ENCODE results near the gene MAD1L1.
"Not testable (repeated sequence)": the region's sequence is repeated elsewhere in the genome, so short reads cannot be mapped to it uniquely, and the experiment has no call there.

MAD1L1 gene

DNA sequence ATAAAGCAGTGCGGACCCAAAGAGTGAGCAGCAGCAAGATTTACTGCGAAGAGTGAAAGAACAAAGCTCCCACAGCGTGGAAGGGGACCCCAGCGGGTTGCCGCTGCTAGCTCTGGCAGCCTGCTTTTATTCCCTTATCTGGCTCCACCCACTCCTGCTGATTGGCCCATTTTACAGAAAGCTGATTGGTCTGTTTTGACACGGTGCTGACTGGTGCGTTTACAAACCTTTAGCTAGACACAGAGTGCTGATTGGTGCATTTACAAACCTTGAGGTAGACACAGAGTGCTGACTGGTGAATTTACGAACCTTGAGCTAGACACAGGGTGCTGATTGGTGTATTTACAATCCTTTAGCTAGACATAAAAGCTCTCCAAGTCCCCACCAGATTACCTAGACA lies 256.2 kb downstream of the MAD1L1 start:
- not testable (repeated sequence) for DNase-seq

DNA sequence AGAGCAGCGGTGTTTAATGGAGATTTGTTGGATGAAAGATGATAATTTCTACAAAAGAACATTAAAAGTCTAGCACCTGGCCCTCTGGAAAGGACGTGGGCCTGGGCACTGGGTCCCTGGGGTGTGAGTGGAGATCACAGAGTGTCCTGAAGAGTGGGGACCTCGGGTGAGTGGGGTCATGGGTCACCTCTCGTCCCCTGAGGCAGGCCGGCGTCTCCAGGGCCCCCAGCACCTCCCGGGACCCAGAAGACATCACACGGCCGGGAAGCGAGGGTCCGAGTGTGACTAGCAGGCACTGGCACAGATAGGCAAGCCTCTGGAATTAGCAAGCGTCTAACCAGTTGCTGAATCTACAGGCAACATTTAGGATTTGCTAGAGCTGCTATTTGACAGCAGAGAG lies 257.2 kb downstream of the MAD1L1 start:
- DNase-seq = no peak

DNA sequence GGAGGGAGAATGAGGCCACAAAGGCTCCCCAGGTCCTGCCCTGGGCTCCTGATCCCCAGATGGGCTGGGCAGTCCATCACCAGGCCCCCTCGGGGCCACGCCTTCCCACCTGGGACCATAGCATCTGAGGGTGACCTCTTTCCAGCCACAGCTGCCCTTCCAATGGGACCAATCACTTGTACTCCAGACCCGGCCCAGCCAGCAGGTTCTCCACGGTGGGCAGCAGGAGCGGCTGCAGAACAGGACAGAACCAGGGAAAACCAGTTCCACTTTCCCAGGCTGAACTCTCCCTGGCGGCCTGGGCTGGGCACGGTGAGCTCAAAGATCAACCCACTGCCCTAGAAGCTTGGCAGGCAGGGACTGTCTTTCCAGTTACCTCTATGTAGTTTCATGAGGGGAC lies 257.6 kb downstream of the MAD1L1 start:
- no peak for DNase-seq

DNA sequence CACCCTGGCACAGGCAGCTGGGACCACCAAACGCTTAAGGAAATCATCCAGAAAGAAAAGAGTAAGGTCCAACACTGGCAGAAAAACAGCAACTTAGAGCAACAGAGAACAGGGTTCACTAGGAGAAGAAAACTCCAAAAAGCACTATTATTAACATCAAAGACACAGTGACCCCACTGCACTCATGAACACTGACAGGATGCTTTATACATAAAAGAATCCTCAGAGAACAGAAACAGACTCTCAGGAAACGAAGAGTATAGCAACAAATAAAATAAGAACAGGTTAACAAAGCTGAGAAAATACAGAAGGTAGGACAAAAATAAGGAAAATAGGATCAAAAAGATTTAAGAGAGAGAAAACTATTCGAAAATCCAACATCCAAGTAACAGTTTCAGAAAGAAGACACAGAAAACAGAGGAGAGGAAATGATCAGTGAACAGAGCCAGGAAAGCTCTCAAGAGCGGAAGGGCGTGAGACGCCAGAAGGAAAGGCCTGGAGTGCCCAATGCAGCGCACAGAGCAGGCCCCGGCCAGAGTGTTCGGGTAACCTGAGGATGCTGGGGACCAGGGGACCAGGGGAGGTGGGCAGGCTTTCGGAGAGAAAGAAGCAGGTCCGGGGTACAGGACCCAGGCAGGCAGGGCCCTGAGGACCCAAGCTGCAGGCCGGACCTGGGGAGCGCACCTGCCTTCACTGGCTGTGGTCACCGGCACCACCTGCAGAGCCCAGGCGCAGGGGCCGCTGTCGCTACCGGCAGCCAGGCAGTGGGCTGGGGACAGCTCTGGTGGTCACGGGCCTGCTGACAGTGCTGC lies 258.2 kb downstream of the MAD1L1 start:
- no peak for DNase-seq

DNA sequence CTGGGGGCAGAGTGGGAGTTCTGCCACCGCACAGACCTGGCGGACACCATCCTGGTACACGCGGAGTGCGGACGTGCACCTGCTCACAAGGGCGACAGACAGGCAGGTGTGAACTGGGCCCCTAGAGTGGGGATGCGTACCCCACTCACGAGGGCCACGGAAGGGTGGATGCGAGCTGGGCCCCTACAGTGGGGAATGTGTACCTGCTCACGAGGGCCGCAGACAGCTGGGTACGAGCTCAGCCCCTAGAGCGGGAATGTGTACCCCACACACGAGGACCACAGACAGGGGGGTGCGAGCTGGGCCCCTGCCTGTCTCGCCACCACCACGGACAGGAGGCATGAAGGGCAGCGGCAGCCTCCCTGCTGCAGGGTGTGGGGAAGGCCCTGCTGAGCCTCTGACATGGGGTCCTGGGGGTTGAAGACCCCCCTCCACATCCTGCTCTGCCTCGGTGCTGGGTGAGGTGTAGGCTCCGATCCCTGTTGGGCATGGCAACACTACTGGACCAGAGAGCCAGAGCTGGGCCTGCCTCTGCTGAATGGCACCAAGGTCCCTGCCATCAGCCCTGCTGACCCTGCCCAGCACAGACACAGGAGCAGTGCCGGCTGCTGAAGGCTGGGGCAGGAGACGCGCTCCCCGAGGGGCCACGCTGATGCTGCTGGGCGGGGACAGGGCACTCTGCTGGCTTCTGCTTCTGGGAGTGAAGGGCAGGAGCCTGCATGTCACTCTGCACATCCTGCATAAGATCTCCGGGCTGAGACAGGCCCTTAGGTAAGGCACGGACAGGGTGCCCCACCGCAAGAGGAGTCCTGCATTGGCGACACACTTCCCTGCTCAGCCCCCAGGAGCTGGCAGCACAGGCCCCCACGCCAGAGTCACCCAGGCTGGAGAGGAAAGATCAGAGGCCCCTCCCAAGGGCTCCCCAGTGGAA lies 259.2 kb downstream of the MAD1L1 start:
- DNase-seq = no peak

DNA sequence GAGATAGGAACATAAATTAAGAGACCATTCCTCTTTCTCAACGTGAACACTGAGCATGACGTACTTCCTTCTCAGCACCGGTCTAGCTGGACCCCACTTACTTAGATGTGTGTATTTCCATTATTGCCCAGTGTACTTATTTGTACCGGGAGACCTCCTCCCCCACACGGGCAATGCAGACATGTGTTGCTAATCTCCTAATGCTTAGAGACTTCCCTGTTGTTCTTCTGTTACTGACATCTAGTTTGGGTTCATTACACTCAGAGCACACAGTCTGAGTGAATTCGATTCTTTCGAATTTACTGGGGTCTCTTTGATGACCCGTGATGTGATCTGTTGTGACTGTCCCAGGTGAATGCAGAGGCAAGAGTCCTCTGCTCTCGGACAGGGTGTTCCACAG lies 260.0 kb downstream of the MAD1L1 start:
- DNase-seq = no peak

DNA sequence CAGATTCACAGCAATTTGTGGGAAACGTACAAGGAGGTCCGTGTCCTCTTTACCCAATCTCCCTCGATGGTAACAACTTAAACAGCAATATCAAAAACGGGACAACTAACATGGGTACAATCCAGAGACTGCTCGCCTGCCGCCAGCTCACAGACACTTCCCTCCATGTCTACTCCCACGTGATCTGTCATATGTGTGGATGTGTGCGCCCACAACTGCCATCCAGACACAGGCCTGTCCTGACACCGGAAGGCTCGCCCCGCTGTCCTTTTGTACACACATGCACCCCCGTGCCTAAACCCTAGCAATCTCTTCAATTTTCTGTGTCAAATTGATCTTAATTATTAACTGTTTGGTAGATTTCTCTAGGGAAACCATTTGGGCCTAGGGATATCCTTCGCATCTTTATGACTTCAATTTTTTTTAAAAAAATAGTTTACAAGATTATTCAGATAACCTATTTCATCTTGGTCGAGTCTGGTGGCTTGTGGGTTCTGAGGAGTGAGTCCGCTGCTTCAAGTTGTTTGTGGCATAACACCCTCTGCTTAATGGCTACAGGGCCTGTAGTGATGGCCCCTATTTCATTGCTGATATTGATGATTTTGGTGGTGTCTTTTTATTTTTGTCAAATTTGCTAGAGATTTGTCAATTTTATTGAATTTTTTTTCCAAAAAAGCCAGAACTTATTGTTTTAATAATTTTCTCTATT lies 260.6 kb downstream of the MAD1L1 start:
- DNase-seq = no peak

DNA sequence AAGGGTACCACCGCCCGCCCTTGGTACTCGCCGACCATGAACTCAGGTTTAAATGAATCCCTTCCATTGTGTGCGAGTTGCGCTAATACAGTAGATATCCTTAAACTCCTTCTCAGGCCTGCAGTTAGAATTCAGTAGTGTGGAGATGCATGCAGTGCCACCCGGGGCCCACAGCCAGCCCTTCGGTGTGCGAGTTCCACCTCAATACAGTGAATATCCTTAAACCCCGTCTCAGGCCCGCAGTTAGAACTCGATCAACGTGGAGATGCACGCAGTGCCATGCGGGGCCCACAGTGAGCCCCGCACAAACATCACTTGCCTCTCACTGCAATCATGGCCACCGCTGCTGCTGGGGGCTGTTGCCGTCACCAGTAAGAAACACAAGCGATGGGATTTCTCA lies 261.9 kb downstream of the MAD1L1 start:
- DNase-seq = no peak

DNA sequence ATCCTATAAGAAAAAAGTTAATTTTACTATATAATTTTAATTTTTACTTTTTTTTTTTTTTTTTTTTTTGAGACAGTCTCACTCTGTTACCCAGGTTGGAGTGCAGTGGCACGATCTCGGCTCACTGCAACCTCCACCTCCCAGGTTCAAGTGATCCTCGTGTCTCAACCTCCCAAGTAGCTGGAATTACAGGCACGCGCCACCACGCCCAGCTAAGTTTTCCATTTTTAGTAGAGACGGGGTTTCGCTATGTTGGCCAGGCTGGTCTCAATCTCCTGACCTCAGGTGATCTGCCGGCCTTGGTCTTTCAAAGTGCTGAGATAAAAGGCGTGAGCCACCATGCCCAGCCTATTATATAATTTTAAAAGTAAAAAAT lies 262.5 kb downstream of the MAD1L1 start:
- not testable (repeated sequence) for DNase-seq

DNA sequence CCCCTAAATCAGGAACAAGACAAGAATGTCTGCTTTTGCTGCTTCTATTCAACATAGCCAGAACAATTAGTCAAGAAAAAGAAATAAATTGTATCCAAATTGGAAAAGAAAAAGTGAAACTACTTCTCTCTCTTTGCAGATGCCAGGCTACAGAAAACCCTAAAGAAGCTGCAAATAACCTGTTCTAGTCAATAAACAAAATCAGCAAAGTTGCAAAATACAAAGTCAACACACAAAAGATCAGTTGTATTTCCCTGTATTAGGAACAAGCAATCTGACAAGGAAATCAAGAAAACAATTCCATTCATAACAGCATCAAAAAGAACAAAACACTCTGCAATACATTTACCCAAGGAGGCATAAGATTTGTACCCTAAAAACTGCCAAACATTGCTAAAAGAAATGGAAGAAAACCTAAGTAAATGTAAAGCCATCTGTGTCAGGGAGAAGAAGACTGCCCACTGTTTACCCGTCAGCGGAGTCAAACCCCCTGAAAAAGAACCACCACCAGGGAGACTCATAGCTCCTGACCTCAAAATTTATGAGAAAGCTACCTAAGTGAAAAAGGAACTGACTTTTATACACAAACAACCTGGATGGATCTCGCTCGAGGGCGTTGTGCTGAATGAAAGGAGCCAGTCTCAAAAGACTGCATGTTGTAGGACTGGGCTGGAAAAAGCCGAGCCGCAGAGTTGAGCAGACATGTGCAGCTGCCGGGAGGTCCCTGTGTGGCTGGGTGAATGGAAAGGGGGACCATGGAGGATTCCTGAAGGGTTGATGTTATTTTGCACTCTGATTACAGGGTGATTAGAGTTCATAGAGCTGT lies 263.1 kb downstream of the MAD1L1 start:
- no peak for DNase-seq

DNA sequence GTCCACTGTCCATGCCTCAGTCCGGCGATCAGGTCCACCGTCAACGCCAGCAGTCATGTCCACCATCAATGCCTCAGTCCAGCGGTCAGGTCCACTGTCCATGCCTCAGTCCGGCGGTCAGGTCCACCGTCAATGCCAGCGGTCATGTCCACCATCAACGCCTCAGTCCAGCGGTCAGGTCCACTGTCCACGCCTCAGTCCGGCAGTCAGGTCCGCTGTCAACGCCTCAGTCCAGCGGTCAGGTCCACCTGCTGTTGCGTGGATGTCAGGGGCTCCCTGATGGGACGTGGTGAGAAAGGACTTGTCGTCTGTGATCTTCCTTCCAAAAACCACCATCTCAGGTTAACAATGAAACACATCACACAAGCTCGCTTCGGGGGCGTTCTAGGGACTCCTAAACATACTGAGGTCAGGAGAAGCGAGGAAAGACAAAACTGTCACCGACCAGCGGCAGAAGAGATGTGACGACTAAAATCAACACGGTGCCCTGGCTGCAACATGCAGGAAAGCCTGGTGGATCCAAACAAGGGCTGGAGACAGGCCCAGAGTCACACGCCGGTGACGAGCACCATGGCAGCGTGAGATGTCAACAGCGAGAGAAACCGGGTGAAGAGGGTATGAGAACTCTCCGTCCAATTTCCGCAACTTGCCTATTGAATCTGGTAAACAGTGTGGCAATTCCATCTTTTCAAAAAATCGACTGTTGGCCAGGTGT lies 264.2 kb downstream of the MAD1L1 start:
- DNase-seq = no peak

DNA sequence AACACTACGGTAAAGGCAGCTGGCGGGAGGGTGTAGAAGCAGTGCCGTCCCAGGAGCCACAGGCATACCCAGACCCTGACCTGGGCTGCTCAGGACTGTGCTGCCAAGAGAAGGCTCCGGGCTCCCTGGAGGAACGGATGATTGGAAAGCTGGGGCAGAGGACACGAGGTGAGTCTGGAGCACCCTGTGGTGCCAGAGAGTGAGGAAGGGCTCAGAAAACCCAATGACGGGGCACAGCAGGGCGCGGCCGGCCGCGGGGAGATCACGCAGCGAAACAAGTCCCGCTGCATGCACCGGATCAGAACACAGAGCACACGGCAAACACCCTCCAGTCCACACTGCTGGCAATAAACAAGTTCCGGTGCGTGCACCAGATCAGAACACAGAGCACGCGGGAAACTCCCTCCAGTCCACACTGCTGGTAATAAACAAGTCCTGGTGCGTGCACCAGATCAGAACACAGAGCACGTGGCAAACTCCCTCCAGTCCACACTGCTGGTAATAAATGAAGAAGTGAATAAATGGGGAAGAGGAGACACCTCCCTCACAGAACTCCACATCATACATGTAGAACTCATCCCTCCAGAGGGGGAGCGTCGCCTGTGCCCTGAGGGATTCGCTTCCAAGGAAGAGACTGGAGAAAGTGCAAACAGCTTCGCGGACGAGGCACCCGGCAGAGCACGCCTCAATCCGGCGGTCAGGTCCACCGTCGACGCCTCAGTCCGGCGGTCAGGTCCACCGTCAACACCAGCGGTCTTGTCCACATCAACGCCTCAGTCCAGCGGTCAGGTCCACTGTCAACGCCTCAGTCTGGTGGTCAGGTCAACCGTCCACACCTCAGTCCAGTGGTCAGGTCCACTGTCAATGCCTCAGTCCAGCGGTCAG lies 265.0 kb downstream of the MAD1L1 start:
- no peak for DNase-seq

DNA sequence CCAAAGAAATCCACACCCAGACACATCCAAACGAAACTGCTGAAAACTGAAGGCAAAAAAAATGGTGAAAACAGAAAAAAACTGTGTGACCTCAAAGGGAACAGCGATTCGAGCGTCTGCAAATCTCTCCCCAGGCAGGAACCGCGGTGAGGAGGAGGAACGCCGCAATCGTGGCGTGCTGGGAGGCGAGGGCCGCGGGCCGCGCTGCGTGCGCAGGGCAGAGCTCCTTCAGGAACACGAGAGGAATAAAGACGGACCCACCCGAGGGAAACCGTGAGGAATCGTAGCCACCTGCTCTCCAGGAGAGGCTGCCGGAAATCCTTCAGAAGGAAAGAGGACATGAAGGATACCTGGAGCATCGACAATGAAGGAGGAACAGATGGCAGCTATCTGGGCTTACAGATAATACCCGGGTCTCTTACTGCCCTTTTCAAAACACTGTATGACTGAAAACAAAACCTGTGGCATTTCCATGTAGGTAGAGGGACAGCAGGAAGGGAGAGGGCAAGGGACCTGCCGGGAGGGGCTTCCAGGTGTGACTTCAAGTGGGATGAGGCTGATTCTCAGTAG lies 266.0 kb downstream of the MAD1L1 start:
- no peak for DNase-seq

DNA sequence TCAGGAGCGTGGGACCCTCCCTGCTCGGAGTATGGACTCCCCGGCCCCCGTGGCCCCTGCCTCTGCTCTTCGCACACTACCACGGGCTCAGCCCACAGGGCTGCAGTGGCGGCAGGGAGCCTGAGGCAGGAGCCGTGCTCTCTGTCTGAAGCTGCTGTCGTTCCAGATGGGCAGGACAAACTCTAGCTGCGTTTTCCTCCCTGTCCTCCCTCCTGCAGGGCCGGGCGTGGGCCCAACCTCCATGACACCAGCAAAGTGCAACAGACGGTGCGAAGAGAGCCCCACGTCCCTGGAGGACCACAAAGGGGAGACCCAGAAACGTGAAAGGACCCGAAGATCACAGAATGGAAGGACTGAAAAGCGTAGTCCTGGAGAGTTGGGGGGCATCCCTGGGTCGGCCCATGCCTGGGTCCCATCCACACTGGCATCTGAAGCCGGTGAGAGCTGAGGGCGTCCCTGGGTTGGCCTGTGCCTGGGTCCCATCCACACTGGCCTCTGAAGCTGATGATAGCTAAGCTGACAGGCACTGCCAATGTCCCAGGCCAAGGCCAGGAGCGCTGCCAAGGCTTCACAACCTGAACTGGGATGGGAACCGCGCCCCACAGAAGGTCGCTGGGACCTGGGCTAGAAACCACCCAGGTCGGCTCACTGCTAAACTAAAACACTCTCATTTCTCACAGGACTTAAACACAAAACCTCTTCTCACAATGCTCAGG lies 267.0 kb downstream of the MAD1L1 start:
- no peak for DNase-seq

DNA sequence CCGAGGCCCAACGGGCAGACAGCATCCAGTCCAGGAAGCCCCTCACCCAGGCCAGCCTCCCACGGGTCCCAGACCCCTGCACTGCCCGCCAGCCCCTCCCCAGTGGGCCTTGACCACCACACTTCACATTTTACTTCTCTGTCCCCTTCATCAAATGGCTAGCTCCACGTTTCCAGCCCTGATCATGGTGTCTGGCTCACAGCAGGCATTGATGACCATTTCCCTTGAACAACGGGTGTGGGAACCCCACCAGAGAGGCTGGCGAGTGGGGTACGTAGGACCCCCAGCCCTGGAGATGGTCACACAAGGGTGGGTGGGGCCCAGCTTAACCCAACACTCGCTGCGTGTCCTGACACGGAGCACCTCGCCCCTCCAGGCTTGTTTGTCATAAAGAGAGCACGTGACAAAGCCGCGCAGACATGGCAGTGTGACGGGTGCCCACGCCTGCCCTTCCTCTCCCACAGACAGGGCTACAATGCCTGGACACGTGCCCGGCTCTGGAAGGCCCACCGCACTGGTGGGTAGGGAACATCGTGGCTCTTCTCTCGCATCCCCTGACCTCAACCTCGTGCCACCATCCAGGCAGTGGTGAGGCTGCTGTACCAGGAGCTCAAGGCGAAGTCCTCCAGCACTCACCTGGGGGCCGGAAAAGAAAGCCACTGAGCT lies 267.7 kb downstream of the MAD1L1 start:
- DNase-seq = no peak

DNA sequence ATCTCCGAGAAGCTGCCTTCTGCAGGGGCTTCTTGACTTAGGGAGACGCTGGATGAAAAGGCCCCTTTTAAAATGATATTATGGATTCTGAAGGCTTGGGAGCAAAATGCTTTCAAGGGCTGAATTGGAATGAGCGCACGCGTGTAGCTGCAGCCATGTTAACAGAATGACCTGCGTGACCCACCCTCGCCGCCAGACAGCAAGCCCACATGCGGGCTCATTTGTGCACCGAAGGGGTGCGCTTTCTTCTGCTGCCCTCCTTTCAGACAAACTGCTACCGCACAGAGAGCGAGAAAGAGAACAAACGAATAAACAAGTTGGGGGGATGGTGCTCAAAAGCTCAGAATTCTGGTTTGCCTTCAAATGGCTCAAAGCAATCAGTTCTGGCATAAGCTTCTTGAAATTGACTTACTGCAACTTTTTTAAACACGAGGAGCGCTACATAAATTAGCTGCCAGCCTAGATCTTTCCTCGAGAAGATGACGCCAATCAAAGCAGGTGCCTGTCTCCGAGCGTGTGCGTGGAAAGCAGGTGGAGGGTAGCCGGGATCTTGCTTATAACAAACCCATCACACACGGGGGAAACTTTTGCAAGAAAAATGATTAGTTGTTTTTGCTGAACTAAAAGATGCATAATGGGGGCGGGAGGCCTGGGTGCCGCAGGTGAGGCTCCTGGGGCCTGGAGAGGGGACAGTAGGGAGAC lies 268.4 kb downstream of the MAD1L1 start:
- no peak for DNase-seq

DNA sequence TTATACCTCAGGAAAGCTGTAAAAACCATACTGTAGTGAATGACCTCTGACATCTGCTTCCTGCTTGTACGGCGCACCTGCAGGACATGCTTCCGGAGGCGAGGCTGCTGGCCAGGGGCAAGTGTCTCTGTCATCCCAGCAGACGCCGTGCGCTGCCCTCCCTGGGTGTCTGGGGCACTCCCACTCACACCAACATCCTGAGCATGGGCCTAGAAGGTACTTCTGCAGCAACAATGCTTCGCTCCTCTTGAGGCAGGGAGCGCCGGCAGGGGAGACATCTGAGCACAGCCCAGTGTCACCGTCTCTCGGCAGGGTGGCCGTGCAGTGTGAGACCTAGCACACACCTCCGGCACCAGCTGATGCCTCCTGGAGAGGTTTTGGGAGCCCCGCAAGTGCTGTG lies 269.2 kb downstream of the MAD1L1 start:
- no peak for DNase-seq

DNA sequence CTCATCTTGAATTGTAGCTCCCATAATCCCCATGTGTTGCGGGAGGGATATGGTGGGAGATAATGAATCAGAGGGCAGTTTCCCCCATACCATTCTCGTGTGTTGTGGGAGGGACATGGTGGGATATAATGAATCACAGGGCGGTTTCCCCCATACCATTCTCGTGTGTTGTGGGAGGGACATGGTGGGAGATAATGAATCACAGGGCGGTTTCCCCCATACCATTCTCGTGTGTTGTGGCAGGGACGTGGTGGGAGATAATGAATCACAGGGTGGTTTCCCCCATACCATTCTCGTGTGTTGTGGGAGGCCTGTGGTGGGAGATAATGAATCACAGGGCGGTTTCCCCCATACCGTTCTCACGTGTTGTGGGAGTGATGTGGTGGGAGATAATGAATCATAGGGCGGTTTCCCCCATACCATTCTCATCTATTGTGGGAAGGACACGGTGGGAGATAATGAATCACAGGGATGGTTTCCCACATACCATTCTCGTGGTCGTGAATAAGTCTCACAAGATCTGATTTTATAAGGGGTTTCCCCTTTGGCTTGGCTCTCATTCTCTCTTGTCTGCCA lies 271.0 kb downstream of the MAD1L1 start:
- DNase-seq = peak; percentile 32
